SIG-M5 treated with dmso at 0.1 percent for 504 hours (cell line): Measurements from ENCODE around the gene MRPS18A.

Experiments
- DNase-seq: peaks from one replicate; lab custom pipeline; 2025; ENCODE audit not compliant: unreplicated experiment; lab: John Stamatoyannopoulos, UW

Gene MRPS18A

GRCh38 chr6:43699564-43700186 lies 12.1 kb upstream of the MRPS18A start:
- no peak for DNase-seq

GRCh38 chr6:43698584-43699349 lies 11.2 kb upstream of the MRPS18A start:
- no peak for DNase-seq

GRCh38 chr6:43697421-43697820 lies 9.8 kb upstream of the MRPS18A start:
- no peak for DNase-seq

GRCh38 chr6:43695967-43696291 lies 8.3 kb upstream of the MRPS18A start:
- no peak for DNase-seq

GRCh38 chr6:43695215-43695966 lies 7.8 kb upstream of the MRPS18A start:
- DNase-seq: no peak

- no peak for DNase-seq
Measured at GRCh38 chr6:43689421-43689820, 1.8 kb upstream of the MRPS18A start.

GRCh38 chr6:43687079-43687436 lies 533 bp downstream of the MRPS18A start:
- DNase-seq: no peak

- peak; percentile 45 for DNase-seq
Measured at GRCh38 chr6:43683708-43684455, 3.7 kb downstream of the MRPS18A start.

GRCh38 chr6:43682724-43683429 lies 4.7 kb downstream of the MRPS18A start:
- DNase-seq: no peak

GRCh38 chr6:43681303-43681702 lies 6.3 kb downstream of the MRPS18A start:
- DNase-seq: no peak

GRCh38 chr6:43680308-43681200 lies 7.0 kb downstream of the MRPS18A start:
- no peak for DNase-seq

GRCh38 chr6:43679057-43679456 lies 8.5 kb downstream of the MRPS18A start:
- DNase-seq: no peak

- DNase-seq: no peak
Measured at GRCh38 chr6:43678341-43678740, 9.2 kb downstream of the MRPS18A start.

GRCh38 chr6:43677759-43678158 lies 9.8 kb downstream of the MRPS18A start:
- no peak for DNase-seq

GRCh38 chr6:43676962-43677606 lies 10.5 kb downstream of the MRPS18A start:
- DNase-seq: no peak

GRCh38 chr6:43674921-43675320 lies 12.7 kb downstream of the MRPS18A start:
- no peak for DNase-seq

GRCh38 chr6:43674291-43674690 lies 13.3 kb downstream of the MRPS18A start:
- no peak for DNase-seq

- no peak for DNase-seq
Measured at GRCh38 chr6:43673444-43674084, 14.0 kb downstream of the MRPS18A start.
